Measurements from ENCODE around the gene KIF23. TPM values are rescaled to one million over a fixed set of nuclear protein-coding genes. Genes with fewer than 3 reads are reported as not detected.

Gene KIF23
- total and polyA plus RNA-seq, 2 donors (not counting 1 experiment from before 2014, with no cell fraction given), result 16.5 to 19.4 TPM

DNA sequence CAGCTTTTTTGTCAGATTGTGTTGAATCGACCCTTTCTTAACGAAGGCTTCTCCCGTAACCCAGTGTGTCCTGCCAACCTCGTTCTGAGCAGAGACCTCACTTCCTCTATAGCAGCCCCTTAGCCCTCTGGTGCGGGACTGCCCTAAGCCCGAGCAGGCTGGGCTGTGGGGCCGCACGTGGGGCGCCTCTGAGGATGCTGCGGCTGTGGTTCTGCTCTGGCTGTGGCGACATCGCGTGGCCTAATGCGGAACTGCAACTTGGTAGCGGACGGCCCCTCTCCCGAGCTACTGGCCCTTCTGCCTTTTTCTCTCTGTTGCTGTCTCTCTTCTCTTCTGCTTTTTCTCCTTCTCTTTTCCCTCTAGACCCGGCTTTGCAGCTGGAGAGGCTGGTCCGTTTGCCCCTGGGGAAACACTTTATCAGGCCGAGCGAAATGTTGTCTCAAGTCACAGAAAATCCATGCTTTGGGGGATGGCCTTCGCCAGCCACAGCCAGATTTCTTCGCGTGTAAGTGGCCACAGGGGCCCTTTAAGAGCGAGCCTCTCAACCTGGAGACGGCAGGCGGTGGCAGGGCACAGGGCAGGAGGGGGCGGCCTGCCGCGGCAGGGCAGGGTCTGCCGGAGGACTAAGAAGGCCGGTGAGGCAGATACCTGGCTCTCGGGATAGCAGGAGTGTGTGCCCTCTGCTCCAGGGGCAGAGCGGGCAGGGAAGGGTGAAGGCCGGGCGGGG, 19.4 kb upstream of the KIF23 start:
- H3K79me2 ChIP-seq (ENCODE audit: control insufficient read depth, insufficient read depth, low read length), result no peaks in the 10 kb centered on the region
- no peak for TF ChIP-seq EZH2 (IDR thresholded peaks at IDR 0.05; ENCODE audit: low read length, missing control alignments)
- TF ChIP-seq, protein P1, sequence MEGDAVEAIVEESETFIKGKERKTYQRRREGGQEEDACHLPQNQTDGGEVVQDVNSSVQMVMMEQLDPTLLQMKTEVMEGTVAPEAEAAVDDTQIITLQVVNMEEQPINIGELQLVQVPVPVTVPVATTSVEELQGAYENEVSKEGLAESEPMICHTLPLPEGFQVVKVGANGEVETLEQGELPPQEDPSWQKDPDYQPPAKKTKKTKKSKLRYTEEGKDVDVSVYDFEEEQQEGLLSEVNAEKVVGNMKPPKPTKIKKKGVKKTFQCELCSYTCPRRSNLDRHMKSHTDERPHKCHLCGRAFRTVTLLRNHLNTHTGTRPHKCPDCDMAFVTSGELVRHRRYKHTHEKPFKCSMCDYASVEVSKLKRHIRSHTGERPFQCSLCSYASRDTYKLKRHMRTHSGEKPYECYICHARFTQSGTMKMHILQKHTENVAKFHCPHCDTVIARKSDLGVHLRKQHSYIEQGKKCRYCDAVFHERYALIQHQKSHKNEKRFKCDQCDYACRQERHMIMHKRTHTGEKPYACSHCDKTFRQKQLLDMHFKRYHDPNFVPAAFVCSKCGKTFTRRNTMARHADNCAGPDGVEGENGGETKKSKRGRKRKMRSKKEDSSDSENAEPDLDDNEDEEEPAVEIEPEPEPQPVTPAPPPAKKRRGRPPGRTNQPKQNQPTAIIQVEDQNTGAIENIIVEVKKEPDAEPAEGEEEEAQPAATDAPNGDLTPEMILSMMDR (conservative IDR thresholded peaks at IDR 0.05 in 1 of 2, IDR thresholded peaks at IDR 0.05 in 1 of 2; ENCODE audit: low read depth in 1 of 2, low read length in 2 of 2), result peak; percentile 84 to 95
- DNase-seq (ENCODE audit: low read depth in 2 of 2), result peak; percentile 52 to 69
- peak overlapping the region; percentile 62 for H3K4me2 ChIP-seq (ENCODE audit: extremely low read depth, insufficient read depth, low read length)
- no peak overlapping the region for H3K4me3 ChIP-seq (replicated peaks in 1 of 4; ENCODE audit: control extremely low read depth in 1 of 4, insufficient read depth in 1 of 4, low read depth in 3 of 4, low read length in 4 of 4)
- H3K9me3 ChIP-seq (ENCODE audit: control insufficient read depth, insufficient read depth, low read depth, low read length), result no peaks in the 10 kb centered on the region
- H3K27ac ChIP-seq (ENCODE audit: insufficient read depth, low read length), result no peak overlapping the region
- H4K20me1 ChIP-seq (ENCODE audit: control insufficient read depth, extremely low read depth, insufficient read depth, low read length), result no peaks in the 10 kb centered on the region
- no peaks in the 10 kb centered on the region for H3K27me3 ChIP-seq (ENCODE audit: control insufficient read depth, insufficient read depth, low read length)
- H3K9ac ChIP-seq (ENCODE audit: insufficient read depth, low read length), result no peak overlapping the region
- H2AFZ ChIP-seq (ENCODE audit: low read length), result peak overlapping the region; percentile 61
- peaks cover 13% of the 10 kb centered on the region for H3K4me1 ChIP-seq (ENCODE audit: control insufficient read depth, extremely low read depth, insufficient read depth, low read length)
- no peaks in the 10 kb centered on the region for H3K36me3 ChIP-seq (ENCODE audit: control insufficient read depth, insufficient read depth, low read length)

- Histone ChIP-seq H3K9me3 (ENCODE audit: control insufficient read depth, insufficient read depth, low read depth, low read length) (no peaks in the 10 kb centered on the region), H3K9ac (ENCODE audit: insufficient read depth, low read length) (no peak overlapping the region), H3K27ac (ENCODE audit: insufficient read depth, low read length) (no peak overlapping the region), H3K79me2 (ENCODE audit: control insufficient read depth, insufficient read depth, low read length) (no peaks in the 10 kb centered on the region), H4K20me1 (ENCODE audit: control insufficient read depth, extremely low read depth, insufficient read depth, low read length) (no peaks in the 10 kb centered on the region), H3K36me3 (ENCODE audit: control insufficient read depth, insufficient read depth, low read length) (no peaks in the 10 kb centered on the region), H3K4me1 (ENCODE audit: control insufficient read depth, extremely low read depth, insufficient read depth, low read length) (peaks cover 12% of the 10 kb centered on the region), H2AFZ (ENCODE audit: low read length) (no peak overlapping the region), H3K4me3 (replicated peaks in 1 of 4; ENCODE audit: control extremely low read depth in 1 of 4, insufficient read depth in 1 of 4, low read depth in 3 of 4, low read length in 4 of 4) (no peak overlapping the region), H3K27me3 (ENCODE audit: control insufficient read depth, insufficient read depth, low read length) (no peaks in the 10 kb centered on the region), H3K4me2 (ENCODE audit: extremely low read depth, insufficient read depth, low read length) (no peak overlapping the region)
- TF ChIP-seq, protein P1 (conservative IDR thresholded peaks at IDR 0.05 in 1 of 2, IDR thresholded peaks at IDR 0.05 in 1 of 2; ENCODE audit: low read depth in 1 of 2, low read length in 2 of 2), result no peak
- no peak for TF ChIP-seq EZH2 (IDR thresholded peaks at IDR 0.05; ENCODE audit: low read length, missing control alignments)
- DNase-seq (ENCODE audit: low read depth in 2 of 2), result no peak
These were observed 18.7 kb upstream of the KIF23 start for GRCh38 chr15:69395460-69395859.

DNA sequence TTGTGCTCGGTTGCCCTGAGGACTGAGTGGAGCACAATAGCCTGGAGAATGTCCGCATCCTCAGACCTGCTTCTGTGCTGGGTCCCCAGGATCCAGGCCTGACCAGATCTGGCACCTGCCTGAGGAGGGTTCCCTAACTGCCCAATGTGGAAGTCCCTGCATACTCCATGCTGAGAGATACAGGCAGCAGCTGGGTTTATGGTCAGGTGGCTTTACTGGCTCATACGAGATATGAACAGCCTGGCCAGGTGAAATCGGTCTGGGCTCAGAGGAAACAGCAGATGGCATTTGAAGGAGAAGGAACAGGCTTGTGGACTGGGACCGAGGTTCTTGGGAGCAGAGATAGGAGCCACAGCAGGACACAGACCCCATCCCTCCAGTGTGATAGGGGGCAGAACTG, 18.2 kb upstream of the KIF23 start:
- no peak for DNase-seq (ENCODE audit: low read depth in 2 of 2)
- Histone ChIP-seq H4K20me1 (ENCODE audit: control insufficient read depth, extremely low read depth, insufficient read depth, low read length) (no peaks in the 10 kb centered on the region), H3K27ac (ENCODE audit: insufficient read depth, low read length) (no peak overlapping the region), H3K79me2 (ENCODE audit: control insufficient read depth, insufficient read depth, low read length) (no peaks in the 10 kb centered on the region), H3K9me3 (ENCODE audit: control insufficient read depth, insufficient read depth, low read depth, low read length) (no peaks in the 10 kb centered on the region), H3K27me3 (ENCODE audit: control insufficient read depth, insufficient read depth, low read length) (no peaks in the 10 kb centered on the region), H3K9ac (ENCODE audit: insufficient read depth, low read length) (no peak overlapping the region), H3K4me1 (ENCODE audit: control insufficient read depth, extremely low read depth, insufficient read depth, low read length) (peaks cover 8% of the 10 kb centered on the region), H3K4me3 (replicated peaks in 1 of 4; ENCODE audit: control extremely low read depth in 1 of 4, insufficient read depth in 1 of 4, low read depth in 3 of 4, low read length in 4 of 4) (no peak overlapping the region), H3K4me2 (ENCODE audit: extremely low read depth, insufficient read depth, low read length) (no peak overlapping the region), H3K36me3 (ENCODE audit: control insufficient read depth, insufficient read depth, low read length) (no peaks in the 10 kb centered on the region), H2AFZ (ENCODE audit: low read length) (no peak overlapping the region)
- TF ChIP-seq, protein P1 (conservative IDR thresholded peaks at IDR 0.05 in 1 of 2, IDR thresholded peaks at IDR 0.05 in 1 of 2; ENCODE audit: low read depth in 1 of 2, low read length in 2 of 2), result no peak
- no peak for TF ChIP-seq EZH2 (IDR thresholded peaks at IDR 0.05; ENCODE audit: low read length, missing control alignments)

All from fibroblast of lung (primary cell).